GM13976 (cell line): ENCODE results near the gene GALNT13.
"Not testable (repeated sequence)": the region's sequence is repeated elsewhere in the genome, so short reads cannot be mapped to it uniquely, and the experiment has no call there.

Experiments used
- DNase-seq: peaks from one replicate; pipeline ENCODE4 v3.0.0; 2012; ENCODE audit warnings: low spot score
- in situ Hi-C: fragments of 300-500 bp; cut with MboI; formaldehyde crosslinking; loops from one replicate; pipeline ENCODE4 v1.12.0; 2022; ENCODE audit warnings: low sequenced_read_pairs, mixed read lengths, inconsistent platforms; ENCODE audit not compliant: unreplicated experiment
- TF ChIP-seq, protein P1 (sequence below): IDR thresholded peaks from 2 replicates; pipeline ENCODE4 v1.5.1; 2012; ENCODE audit warnings: borderline replicate concordance, mild to moderate bottlenecking; ENCODE audit not compliant: insufficient read depth; ENCODE audit errors: extremely low read depth, missing control alignments, control extremely low read depth

The GALNT13 gene

DNA sequence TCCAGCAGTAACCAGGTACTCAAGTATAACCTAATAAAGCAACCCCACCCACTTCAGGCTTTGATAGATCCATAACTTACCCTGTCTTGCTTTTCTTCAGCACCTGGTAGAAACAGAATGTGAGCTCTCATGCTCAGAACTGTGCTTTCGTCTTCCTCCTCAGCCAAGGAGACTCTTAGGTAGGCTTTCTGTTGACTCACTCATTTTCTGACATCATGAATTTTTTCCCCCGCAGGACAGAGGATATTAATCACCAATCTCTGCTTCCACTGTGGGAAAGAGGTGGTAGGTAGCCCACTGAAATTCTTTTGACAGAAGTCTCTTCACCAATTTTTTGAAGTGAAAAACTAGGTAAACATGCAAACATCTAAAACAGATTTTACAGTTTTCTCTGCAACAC, 585.6 kb downstream of the GALNT13 start:
- TF ChIP-seq, protein P1, sequence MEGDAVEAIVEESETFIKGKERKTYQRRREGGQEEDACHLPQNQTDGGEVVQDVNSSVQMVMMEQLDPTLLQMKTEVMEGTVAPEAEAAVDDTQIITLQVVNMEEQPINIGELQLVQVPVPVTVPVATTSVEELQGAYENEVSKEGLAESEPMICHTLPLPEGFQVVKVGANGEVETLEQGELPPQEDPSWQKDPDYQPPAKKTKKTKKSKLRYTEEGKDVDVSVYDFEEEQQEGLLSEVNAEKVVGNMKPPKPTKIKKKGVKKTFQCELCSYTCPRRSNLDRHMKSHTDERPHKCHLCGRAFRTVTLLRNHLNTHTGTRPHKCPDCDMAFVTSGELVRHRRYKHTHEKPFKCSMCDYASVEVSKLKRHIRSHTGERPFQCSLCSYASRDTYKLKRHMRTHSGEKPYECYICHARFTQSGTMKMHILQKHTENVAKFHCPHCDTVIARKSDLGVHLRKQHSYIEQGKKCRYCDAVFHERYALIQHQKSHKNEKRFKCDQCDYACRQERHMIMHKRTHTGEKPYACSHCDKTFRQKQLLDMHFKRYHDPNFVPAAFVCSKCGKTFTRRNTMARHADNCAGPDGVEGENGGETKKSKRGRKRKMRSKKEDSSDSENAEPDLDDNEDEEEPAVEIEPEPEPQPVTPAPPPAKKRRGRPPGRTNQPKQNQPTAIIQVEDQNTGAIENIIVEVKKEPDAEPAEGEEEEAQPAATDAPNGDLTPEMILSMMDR = no peak
- in situ Hi-C loops = no loop called here

GRCh38 chr2:154459286-154459685, 587.6 kb downstream of the GALNT13 start:
- DNase-seq = no peak
- TF ChIP-seq, protein P1 = no peak
- in situ Hi-C loops = no loop called here

More for the DNA sequence above, 585.6 kb downstream of the GALNT13 start:
- no peak for DNase-seq

GRCh38 chr2:154462634-154463033, 590.9 kb downstream of the GALNT13 start:
- in situ Hi-C loops = no loop called here
- DNase-seq = no peak
- TF ChIP-seq, protein P1 = no peak

GRCh38 chr2:154466226-154466625, 594.5 kb downstream of the GALNT13 start:
- TF ChIP-seq, protein P1 = no peak
- in situ Hi-C loops = no loop called here
- no peak for DNase-seq

- DNase-seq = no peak
- TF ChIP-seq, protein P1 = no peak
- in situ Hi-C loops = no loop called here
Observed at GRCh38 chr2:154470376-154470775, 598.7 kb downstream of the GALNT13 start.

GRCh38 chr2:154471492-154471891, 599.8 kb downstream of the GALNT13 start:
- DNase-seq, in situ Hi-C loops: not testable (repeated sequence)

DNA sequence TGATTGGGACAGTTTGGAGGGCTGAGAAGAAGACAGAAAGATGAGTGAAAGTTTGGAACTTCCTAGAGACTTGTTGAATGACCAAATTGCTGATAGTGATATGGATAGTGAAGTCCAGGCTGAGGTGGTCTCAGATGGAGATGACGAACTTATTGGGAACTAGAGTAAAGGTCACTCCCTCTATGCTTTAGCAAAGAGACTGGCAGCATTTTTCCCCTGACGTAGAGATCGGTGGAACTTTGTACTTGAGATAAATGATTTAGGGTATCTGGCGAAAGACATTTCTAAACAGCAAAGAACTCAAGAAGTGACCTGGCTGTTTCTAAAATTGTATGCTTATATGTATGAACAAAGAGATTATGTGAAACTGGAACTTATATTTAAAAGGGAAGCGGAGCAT, 605.6 kb downstream of the GALNT13 start:
- DNase-seq = no peak
- in situ Hi-C loops = no loop called here
- TF ChIP-seq, protein P1 = no peak
